Stimulated activated CD8-positive, alpha-beta memory T cell treated with anti-CD3 and anti-CD28 coated beads, Interleukin-4, amount 100 ng/mL, for 4 hours (primary cell): ENCODE results near the gene TEX22.

ENCODE experiments used
- DNase-seq, 2 donors: peaks; one replicate each; pipeline ENCODE4 v3.0.0-alpha.2; 2020; ENCODE audit warnings: low read depth in 2 of 2, low spot score in 1 of 2

Gene TEX22

GRCh38 chr14:105398726-105399465, 558 bp downstream of the TEX22 start:
- no peak for DNase-seq

GRCh38 chr14:105399466-105399775, 1.1 kb downstream of the TEX22 start:
- DNase-seq: no peak

DNA sequence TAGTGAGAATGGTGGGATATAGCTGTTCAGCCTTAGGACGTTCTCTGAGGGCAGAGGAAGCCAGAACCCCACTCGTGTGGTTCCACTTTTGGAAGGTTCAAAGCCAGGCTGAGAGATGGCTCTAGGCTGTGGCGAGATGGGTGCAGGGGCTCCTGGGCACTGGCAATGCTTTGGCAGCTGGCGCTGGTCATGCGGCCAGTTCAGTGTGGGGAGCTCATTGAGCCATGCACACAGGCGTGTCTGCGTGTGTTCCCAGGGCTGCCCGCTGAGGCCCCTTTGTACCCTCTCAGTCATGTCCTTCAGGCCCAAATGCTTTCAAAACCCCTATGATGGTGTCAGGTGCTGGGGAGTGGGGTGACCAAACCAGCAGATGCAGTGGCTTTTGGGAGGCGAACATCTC, 1.7 kb downstream of the TEX22 start:
- no peak for DNase-seq

DNA sequence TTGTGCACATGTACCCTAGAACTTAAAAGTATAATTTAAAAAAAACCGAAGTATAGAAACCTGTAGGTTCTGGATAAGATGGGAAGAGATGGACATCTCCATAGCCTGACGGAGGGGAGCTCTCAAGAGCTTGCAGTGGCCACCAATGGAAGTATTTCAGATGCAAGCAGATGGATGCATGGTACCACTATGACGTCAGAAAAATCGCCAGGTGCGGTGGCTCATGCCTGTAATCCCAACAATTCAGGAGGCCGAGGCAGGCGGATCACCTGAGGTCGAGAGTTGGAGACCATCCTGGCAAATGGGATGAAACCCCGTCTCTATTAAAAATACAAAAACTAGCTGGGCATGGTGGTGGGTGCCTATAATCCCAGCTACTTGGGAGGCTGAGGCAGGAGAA, 3.4 kb downstream of the TEX22 start:
- no peak for DNase-seq

DNA sequence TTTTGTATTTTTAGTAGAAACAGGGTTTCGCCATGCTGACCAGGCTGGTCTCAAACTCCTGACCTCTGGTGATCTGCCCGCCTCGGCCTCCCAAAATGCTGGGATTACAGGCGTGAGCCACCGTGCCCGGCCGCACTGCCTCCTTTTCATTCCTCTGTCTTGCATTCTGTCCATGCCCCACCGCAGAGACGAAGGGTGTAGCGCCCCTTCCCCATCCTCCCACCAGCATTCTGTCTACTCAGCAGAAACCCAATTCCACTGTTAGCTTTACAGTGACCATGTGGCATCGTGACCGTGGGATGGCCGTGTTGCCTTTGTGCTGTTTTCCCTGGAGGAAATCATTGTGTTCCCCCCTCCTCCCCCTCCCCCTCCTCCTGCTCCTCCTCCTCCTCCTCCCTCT, 10.3 kb downstream of the TEX22 start:
- no peak for DNase-seq

GRCh38 chr14:105409364-105409763, 11.0 kb downstream of the TEX22 start:
- DNase-seq: no peak

- DNase-seq: no peak
Measured at GRCh38 chr14:105410642-105411016, 12.3 kb downstream of the TEX22 start.

- DNase-seq: no peak
Measured at GRCh38 chr14:105411017-105411941, 12.9 kb downstream of the TEX22 start.

DNA sequence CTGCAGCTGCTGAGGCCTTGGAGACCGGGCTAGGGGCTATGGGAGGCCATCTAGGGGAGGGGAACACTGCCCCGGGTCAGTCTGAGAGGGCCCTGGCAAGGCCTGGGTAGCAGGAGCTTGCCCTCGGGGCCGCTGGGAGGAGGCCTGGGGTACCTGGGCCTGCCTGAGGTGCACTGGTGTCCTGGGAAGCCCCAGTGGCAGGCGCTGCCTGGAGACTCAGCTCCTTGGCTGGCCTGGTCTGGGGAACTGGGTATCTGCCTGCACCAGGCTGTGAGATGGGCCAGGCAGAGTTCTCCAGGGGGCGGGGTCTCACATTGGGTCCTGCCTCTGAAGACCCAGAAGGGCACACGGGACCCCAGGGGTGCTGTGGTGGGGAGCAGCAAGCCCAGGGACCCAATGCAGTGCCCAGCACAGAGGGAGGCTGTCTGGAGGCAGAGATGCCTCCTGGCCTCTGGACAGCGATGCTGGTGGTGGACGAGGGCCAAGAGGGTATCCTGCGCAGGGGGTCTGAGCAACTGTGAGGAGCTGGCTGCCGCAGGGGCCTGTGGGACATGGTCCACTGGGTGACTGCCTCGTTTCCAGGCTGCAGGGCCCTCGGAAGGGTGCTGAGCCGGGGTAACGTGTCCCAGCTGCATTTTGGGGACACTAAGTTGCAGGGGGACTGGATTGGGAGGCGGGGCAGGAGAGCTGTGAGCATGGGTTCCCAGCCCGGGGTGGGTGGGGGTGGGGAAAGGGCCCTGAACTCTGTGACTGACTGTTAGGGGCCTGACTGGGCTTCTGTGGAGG, 13.8 kb downstream of the TEX22 start:
- DNase-seq: no peak

- no peak for DNase-seq
Measured at GRCh38 chr14:105412771-105413543, 14.6 kb downstream of the TEX22 start.

- DNase-seq: no peak
Measured at GRCh38 chr14:105413544-105413886, 15.2 kb downstream of the TEX22 start.

- peak; percentile 17 to 33 for DNase-seq
Measured at GRCh38 chr14:105414456-105415371, 16.4 kb downstream of the TEX22 start.

- no peak for DNase-seq
Measured at GRCh38 chr14:105415481-105416428, 17.4 kb downstream of the TEX22 start.

DNA sequence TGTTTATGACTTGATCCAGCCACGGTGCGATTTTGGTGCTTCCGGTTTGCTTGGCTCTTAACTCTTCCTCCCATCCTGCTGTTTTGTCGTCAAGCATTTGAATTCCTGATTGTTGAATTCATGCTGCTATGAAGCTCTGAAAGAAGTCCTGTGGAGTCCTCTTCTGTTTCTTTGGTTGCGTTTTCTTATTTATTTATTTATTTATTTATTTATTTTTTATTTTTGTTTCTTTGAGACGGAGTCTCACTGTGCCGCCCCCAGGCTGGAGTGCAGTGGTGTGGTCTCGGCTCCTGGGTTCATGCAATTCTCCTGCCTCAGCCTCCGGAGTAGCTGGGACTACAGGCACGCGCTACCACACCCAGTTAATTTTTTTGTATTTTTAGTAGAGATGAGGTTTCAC, 18.3 kb downstream of the TEX22 start:
- DNase-seq: no peak

GRCh38 chr14:105417690-105418121, 19.4 kb downstream of the TEX22 start:
- DNase-seq: no peak

- no peak for DNase-seq
Measured at GRCh38 chr14:105418269-105419194, 20.2 kb downstream of the TEX22 start.

- peak in 1 of 2 donors; percentile 17 for DNase-seq
Measured at GRCh38 chr14:105419195-105420091, 21.1 kb downstream of the TEX22 start, which contains the start of gene MTA1. Gene MTA1 (plus strand): TSS chr14:105419827. CDS start chr14:105420036, 209 bp downstream.
